ENCODE results near the gene FCHSD2.
"Not testable (repeated sequence)": the region's sequence is repeated elsewhere in the genome, so short reads cannot be mapped to it uniquely, and the experiment has no call there.

The FCHSD2 gene

GRCh38 chr11:73070653-73071052 lies 71.5 kb downstream of the FCHSD2 start:
- DNase-seq (ENCODE audit: low read depth in 2 of 3, low spot score in 1 of 3) = no peak

GRCh38 chr11:73061857-73062424 lies 80.2 kb downstream of the FCHSD2 start:
- DNase-seq (ENCODE audit: low read depth in 2 of 3, low spot score in 1 of 3) = not testable (repeated sequence)

- not testable (repeated sequence) for DNase-seq (ENCODE audit: low read depth in 2 of 3, low spot score in 1 of 3)
Measured at GRCh38 chr11:73061434-73061833, 80.7 kb downstream of the FCHSD2 start.

GRCh38 chr11:73059915-73060314 lies 82.2 kb downstream of the FCHSD2 start:
- DNase-seq (ENCODE audit: low read depth in 2 of 3, low spot score in 1 of 3) = no peak

GRCh38 chr11:73058989-73059674 lies 83.0 kb downstream of the FCHSD2 start:
- no peak for DNase-seq (ENCODE audit: low read depth in 2 of 3, low spot score in 1 of 3)

GRCh38 chr11:73055655-73056354 lies 86.3 kb downstream of the FCHSD2 start:
- DNase-seq (ENCODE audit: low read depth in 2 of 3, low spot score in 1 of 3) = no peak

- no peak for DNase-seq (ENCODE audit: low read depth in 2 of 3, low spot score in 1 of 3)
Measured at GRCh38 chr11:73055002-73055401, 87.1 kb downstream of the FCHSD2 start.

GRCh38 chr11:73053964-73054363 lies 88.2 kb downstream of the FCHSD2 start:
- DNase-seq (ENCODE audit: low read depth in 2 of 3, low spot score in 1 of 3) = no peak

GRCh38 chr11:73048446-73048845 lies 93.7 kb downstream of the FCHSD2 start:
- no peak for DNase-seq (ENCODE audit: low read depth in 2 of 3, low spot score in 1 of 3)

- DNase-seq (ENCODE audit: low read depth in 2 of 3, low spot score in 1 of 3) = no peak
Measured at GRCh38 chr11:73047773-73048371, 94.2 kb downstream of the FCHSD2 start.

- DNase-seq (ENCODE audit: low read depth in 2 of 3, low spot score in 1 of 3) = no peak
Measured at GRCh38 chr11:73040046-73040445, 102.1 kb downstream of the FCHSD2 start.

- DNase-seq (ENCODE audit: low read depth in 2 of 3, low spot score in 1 of 3) = peak in 1 of 3 donors; percentile 3
Measured at GRCh38 chr11:73034777-73035176, 107.3 kb downstream of the FCHSD2 start.

- DNase-seq (ENCODE audit: low read depth in 2 of 3, low spot score in 1 of 3) = peak in 1 of 3 donors; percentile 12
Measured at GRCh38 chr11:73034331-73034730, 107.8 kb downstream of the FCHSD2 start.

- DNase-seq (ENCODE audit: low read depth in 2 of 3, low spot score in 1 of 3) = no peak
Measured at GRCh38 chr11:73030130-73030529, 112.0 kb downstream of the FCHSD2 start.

GRCh38 chr11:73029403-73029802 lies 112.7 kb downstream of the FCHSD2 start:
- no peak for DNase-seq (ENCODE audit: low read depth in 2 of 3, low spot score in 1 of 3)

GRCh38 chr11:73028611-73029010 lies 113.5 kb downstream of the FCHSD2 start:
- DNase-seq (ENCODE audit: low read depth in 2 of 3, low spot score in 1 of 3) = no peak

- DNase-seq (ENCODE audit: low read depth in 2 of 3, low spot score in 1 of 3) = not testable (repeated sequence)
Measured at GRCh38 chr11:73027840-73028239, 114.3 kb downstream of the FCHSD2 start.

- DNase-seq (ENCODE audit: low read depth in 2 of 3, low spot score in 1 of 3) = no peak
Measured at GRCh38 chr11:73024639-73025038, 117.5 kb downstream of the FCHSD2 start.

GRCh38 chr11:73019996-73020395 lies 122.1 kb downstream of the FCHSD2 start:
- DNase-seq (ENCODE audit: low read depth in 2 of 3, low spot score in 1 of 3) = no peak

GRCh38 chr11:73019449-73019848 lies 122.7 kb downstream of the FCHSD2 start:
- DNase-seq (ENCODE audit: low read depth in 2 of 3, low spot score in 1 of 3) = no peak

GRCh38 chr11:73018856-73019255 lies 123.3 kb downstream of the FCHSD2 start:
- DNase-seq (ENCODE audit: low read depth in 2 of 3, low spot score in 1 of 3) = no peak
